ENCODE data around the gene UFD1.

- TF ChIP-seq CTCF (IDR thresholded peaks at IDR 0.05) (no peak), POLR2A (IDR thresholded peaks at IDR 0.05) (no peak)
Measured at GRCh38 chr22:19472233-19472632, 6.8 kb downstream of the UFD1 start.
